Mononuclear cell (primary cell): ENCODE data around the gene C3orf49. TPM values are rescaled to one million over a fixed set of nuclear protein-coding genes. Genes with fewer than 3 reads are reported as not detected.

ENCODE experiments used
- H3K27me3 ChIP-seq: 2 replicates; pipeline ENCODE4 v1.6.0; 2011; ENCODE audit warnings: low read length, control low read depth; ENCODE audit not compliant: insufficient read depth
- H3K4me1 ChIP-seq: 2 replicates; pipeline ENCODE4 v1.5.1; 2011; ENCODE audit warnings: mild to moderate bottlenecking, low read length, control low read depth; ENCODE audit not compliant: insufficient read depth
- H3K4me3 ChIP-seq: 2 replicates; pipeline ENCODE4 v1.5.1; 2011; ENCODE audit warnings: mild to moderate bottlenecking, low read length, moderate library complexity
- H3K9me3 ChIP-seq: 2 replicates; pipeline ENCODE4 v1.5.1; 2011; ENCODE audit warnings: low read depth, mild to moderate bottlenecking, control low read depth, low read length
- total RNA-seq: library from RNA; depleted of rRNA; stranded (reverse); fragments of >200 nt; gene quantifications from one replicate; pipeline ENCODE4 v1.2.3, GENCODE V29; 2012

C3orf49 gene, protein sequence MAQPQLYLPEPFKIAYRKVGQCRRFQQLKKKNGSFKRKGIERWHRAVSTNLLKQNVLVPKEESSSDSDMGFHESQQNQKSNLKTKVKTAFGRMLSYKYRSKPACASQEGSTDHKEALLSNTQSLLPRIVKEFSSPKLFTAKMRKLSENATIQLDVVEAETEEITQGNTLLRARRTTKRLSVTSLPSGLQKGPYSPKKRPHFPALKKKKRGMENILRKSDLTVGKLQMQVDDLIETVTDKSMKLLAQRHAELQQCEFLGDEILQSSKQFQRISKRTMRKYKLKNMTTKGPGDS
- total RNA-seq = not detected

DNA sequence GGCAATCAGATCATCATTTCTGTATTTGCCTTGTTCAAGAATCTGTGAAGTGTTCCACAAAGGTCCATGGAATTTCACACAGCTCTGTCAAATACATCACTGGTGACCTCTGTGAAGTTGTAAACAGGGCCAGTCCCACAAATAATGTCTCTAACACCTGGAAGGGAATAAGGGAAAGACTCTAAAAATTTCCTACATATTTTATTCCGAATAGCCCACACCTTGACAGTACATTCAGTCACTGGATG is at the start of gene C3orf49:
TSS of gene C3orf49 (plus strand) at position 149 of the 248 bp plus-strand sequence. CDS start 173 bp downstream, outside the sequence.
- H3K4me3 ChIP-seq = no peak within 1 kb of the TSS
- no peaks in the 10 kb centered on the region for H3K27me3 ChIP-seq
- no peaks in the 10 kb centered on the region for H3K9me3 ChIP-seq
- no peaks in the 10 kb centered on the region for H3K4me1 ChIP-seq

DNA sequence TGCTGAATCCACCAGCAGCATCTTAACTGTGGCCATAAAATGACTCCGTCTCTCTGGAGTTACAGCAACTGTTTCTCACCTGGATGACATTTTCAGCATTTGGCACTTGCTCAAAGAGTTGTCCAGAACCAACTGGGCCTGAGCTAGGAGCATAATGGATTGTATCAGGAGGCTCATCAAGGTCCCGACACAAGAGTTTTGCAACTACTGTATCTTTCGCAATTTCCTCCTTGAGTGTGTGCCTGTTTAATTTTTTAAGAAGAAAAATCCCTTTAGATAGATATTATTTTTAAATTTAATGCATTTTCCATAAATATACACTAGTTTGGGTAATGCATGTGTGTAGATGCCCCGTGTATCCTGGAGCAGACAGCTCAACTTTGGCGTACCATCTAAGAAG is 44.3 kb upstream of the C3orf49 start:
- Histone ChIP-seq H3K9me3 (no peaks in the 10 kb centered on the region), H3K27me3 (no peaks in the 10 kb centered on the region), H3K4me3 (no peak overlapping the region), H3K4me1 (peaks cover 11% of the 10 kb centered on the region)

DNA sequence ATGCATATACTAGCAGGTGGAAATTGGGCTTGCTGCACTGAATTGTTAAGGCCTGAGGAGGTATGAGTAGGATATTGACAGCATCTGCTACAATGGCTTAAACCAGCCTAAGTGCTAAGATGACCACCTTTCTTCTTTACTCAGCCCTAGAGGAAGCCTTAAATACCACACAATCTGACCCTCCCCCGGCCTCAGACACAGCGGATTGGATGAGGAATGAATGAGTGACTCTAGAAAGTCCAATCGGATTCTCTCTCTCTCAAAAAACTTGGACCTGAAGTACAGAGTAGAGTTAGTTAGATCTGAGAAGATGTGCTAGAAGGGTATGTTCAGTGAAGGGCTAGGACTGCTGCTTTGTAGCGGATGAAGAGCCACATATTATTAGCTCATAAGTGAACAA is 39.9 kb upstream of the C3orf49 start:
- Histone ChIP-seq H3K4me1 (peaks cover 11% of the 10 kb centered on the region), H3K9me3 (no peaks in the 10 kb centered on the region), H3K4me3 (no peak overlapping the region), H3K27me3 (no peaks in the 10 kb centered on the region)

DNA sequence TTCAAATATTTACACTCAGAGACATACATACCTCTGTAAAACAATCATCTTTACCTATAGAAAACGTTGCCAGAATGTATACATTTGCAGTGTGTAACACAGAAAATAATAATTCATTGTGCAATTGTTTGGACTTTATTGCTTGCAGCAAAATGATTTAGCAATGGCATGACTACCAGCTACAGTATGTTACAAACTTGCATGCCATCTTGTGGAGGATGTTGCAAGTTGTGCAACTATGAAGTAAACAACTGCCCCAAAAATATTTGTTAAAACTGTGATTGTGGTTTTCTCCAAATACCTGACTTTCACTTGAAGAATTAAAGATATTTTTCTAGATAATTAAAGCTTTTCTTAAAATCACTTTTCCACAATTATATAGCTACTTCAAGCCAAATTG is 27.1 kb upstream of the C3orf49 start:
- Histone ChIP-seq H3K27me3 (no peaks in the 10 kb centered on the region), H3K9me3 (no peaks in the 10 kb centered on the region), H3K4me3 (no peak overlapping the region), H3K4me1 (no peaks in the 10 kb centered on the region)

DNA sequence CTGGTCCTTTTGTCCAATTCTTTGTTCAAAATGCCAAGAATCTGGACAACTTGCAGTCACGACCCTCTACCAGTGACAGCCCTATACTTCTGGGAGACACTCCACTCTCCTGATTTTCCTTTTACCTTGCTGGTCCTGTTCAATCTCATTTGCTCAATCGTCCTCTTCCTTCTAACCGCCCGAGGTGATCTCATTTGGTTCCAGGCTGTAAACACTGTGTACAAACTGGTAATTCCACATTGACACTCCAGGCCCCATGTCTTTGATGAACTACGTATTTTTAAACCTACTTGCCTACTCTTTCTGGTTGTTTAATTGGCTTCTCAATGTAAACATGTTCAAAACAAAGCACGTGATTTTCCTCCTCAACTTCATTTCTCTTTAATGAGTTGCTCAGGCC is 23.7 kb upstream of the C3orf49 start:
- Histone ChIP-seq H3K27me3 (no peaks in the 10 kb centered on the region), H3K9me3 (no peaks in the 10 kb centered on the region), H3K4me1 (no peaks in the 10 kb centered on the region), H3K4me3 (no peak overlapping the region)

DNA sequence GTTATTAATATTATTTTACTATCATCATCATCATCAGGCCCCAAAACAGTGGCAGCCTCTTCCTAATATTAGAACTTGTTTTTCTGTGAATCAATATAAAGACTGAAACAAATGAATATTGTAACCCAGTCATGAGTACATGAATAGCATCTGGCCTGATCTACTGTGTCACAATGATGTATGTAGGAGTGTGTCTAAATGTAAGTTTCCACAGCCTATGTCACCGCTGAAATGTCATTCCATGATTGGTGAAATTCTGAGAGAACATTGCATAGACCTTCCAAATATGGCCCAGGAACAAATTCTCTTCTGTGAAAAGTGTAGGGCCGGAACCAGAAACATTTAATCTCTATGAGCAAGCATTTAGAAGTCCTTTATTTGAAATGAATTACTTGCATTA is 20.6 kb upstream of the C3orf49 start:
- Histone ChIP-seq H3K4me3 (no peak overlapping the region), H3K9me3 (no peaks in the 10 kb centered on the region), H3K27me3 (no peaks in the 10 kb centered on the region), H3K4me1 (no peaks in the 10 kb centered on the region)

DNA sequence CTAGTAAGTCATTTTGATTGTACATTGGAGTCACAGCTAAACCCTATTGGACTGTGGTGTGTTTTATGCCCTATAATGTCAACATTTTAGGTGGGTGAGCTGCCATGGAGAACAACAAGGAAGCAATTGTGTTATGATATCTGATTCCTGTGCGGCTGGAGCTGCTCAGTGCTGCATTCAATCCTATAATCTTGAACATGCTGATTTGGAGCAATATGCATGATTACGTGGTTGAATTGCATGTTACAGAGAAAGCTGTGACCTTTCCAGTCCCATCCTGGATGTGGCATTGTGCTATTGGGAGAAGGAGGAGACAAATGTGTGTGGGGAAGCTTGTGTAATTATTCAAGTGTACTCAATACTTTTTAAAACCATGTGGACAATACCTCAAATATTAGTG is 20.1 kb upstream of the C3orf49 start:
- H3K4me3 ChIP-seq = no peak overlapping the region
- no peaks in the 10 kb centered on the region for H3K27me3 ChIP-seq
- no peaks in the 10 kb centered on the region for H3K4me1 ChIP-seq
- no peaks in the 10 kb centered on the region for H3K9me3 ChIP-seq

DNA sequence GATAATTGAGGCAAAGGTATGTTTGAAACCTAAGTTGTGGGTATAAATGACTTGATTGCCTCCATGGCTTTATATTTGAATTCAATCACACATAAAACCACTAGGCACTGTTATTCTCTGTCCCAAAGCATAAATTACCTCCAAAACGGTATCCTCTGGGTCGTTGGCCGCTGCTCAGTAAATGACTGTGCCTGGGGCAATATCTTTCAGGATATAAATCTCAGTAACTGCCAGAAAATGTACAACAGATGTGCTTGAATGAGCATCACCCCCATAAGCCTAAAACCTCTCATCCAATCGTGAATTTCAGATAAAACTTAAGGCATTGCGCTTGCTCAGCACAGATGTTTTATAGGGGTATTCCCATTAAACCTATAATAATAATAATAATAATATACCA is 19.0 kb upstream of the C3orf49 start:
- Histone ChIP-seq H3K27me3 (no peaks in the 10 kb centered on the region), H3K9me3 (no peaks in the 10 kb centered on the region), H3K4me3 (no peak overlapping the region), H3K4me1 (no peaks in the 10 kb centered on the region)

DNA sequence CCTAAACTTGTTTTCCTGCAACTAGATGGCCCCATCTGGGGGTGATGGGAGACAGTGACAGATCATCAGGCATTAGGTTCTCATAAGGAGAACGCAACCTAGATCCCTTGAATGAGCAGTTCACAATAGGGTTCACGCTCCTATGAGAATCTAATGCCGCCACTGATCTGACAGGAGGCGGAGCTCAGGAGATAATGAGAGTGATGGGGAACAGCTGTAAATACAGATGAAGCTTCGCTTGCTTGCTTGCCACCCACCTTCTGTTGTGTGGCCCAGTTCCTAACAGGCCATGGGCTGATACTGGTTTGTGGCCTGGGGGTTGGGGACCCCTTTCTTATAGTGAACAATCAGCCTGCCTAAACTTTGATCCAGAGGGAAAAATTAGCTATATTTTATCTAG is 15.2 kb upstream of the C3orf49 start:
- Histone ChIP-seq H3K9me3 (no peaks in the 10 kb centered on the region), H3K27me3 (no peaks in the 10 kb centered on the region), H3K4me3 (no peak overlapping the region), H3K4me1 (peaks cover 16% of the 10 kb centered on the region)

DNA sequence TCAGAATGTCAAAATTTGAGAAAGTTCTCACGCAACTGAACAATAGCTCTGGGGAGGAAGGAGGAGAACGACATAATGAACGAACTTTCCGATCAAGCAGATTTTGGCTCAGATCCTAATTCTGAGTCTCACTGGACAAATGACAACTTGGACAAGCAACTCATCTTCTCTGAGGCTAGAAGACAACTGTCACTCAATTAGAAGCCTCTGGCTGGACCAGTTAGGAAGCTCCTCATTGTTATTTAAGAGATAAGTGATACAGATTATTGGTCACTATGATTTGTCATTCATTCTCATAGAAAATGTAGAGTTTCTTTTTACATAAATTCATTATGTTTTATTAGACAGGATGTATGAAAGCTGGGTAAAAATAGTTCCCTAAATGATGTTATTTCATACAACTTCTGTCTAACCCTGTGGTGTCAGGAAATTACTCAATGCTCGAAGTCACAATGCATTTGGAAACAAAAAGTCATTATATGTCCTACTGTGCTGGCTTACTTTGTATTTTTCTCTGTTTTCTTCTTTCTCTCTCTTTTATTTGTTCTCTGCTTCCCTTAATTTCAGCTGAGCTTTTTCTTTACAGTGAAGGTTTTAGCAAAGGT is 11.0 kb upstream of the C3orf49 start:
- Histone ChIP-seq H3K4me3 (no peak overlapping the region), H3K4me1 (peaks cover 23% of the 10 kb centered on the region), H3K9me3 (no peaks in the 10 kb centered on the region)

DNA sequence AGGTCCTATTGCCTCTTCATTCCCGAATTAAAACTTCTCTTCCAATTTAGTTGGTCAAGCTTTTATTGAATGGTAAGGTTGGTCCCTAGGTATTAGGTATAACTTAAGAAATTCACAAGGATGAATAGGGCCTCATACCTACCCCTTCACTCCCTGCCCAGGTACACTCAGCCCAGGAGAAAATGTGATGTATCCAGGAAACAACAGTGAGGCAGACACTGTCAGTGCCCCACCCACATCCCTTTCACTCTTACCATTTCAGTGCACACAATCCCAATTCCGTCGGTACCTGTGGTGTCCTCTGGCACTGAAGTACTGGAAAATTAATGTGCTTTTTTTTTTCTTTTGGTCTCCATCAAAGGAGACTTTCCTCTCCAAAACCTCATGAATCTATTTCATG is 10.5 kb upstream of the C3orf49 start:
- Histone ChIP-seq H3K27me3 (no peaks in the 10 kb centered on the region), H3K9me3 (no peaks in the 10 kb centered on the region), H3K4me1 (peaks cover 23% of the 10 kb centered on the region), H3K4me3 (no peak overlapping the region)

More for the DNA sequence above, 11.0 kb upstream of the C3orf49 start:
- no peaks in the 10 kb centered on the region for H3K27me3 ChIP-seq

DNA sequence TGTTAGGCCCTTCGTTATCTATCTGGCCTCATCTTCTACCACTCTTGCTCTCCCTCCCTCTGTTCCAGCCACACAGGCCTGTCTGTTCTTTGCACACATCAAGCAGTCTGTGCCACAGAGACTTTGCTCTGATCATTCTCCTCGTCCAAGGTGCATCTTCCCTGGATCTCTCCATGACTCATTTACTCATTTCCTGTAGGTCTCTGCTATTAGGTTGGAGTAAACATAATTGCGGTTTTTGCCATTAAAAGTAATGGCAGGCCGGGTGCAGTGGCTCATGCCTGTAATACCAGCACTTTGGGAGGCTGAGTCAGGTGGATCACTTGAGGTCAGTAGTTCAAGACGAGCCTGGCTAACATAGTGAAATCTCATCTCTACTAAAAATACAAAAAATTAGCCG is 9.5 kb upstream of the C3orf49 start:
- Histone ChIP-seq H3K4me1 (peaks cover 23% of the 10 kb centered on the region), H3K9me3 (no peaks in the 10 kb centered on the region), H3K4me3 (no peak overlapping the region), H3K27me3 (no peaks in the 10 kb centered on the region)

DNA sequence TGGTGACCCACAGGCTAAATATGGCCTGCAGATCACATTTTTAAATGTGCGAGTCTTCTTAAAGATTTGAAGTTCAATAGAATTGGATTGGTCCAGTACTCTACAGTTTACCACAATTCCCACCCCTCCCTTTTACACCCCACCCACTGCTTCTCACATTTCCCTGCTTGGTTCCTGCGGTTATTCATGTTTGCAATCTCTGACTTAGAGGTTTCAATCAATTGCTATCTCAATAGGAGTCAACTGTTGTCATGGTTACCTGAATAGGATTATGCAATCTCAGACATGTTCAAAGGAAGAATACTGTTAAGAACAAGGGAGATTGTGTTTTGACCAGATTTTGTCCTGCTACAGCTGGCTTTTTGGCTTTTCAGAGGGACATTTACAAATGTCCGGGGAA is 4.9 kb upstream of the C3orf49 start:
- H3K9me3 ChIP-seq = no peaks in the 10 kb centered on the region
- H3K4me3 ChIP-seq = no peak overlapping the region
- peaks cover 4% of the 10 kb centered on the region for H3K4me1 ChIP-seq
- no peaks in the 10 kb centered on the region for H3K27me3 ChIP-seq

DNA sequence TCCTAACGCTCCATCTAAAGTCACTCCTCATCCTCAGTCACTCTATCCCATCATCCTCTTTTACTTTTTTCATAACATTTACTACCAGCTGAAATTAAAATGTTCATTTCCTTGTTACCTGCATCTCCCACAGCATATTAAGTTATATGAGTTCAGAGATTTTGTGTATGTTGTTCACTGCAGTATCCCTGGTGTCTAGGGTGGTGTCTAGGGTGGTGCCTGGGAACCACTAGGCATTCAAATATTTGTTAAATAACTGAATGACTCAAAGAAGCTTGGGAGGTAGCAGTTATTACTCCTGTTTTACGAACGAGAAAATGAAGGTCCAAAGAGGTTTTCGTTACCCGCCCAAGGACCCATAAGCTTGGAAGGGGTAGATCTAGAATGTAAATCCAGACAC is 1.9 kb upstream of the C3orf49 start:
- Histone ChIP-seq H3K27me3 (no peaks in the 10 kb centered on the region), H3K4me3 (no peak overlapping the region), H3K4me1 (no peaks in the 10 kb centered on the region), H3K9me3 (no peaks in the 10 kb centered on the region)

DNA sequence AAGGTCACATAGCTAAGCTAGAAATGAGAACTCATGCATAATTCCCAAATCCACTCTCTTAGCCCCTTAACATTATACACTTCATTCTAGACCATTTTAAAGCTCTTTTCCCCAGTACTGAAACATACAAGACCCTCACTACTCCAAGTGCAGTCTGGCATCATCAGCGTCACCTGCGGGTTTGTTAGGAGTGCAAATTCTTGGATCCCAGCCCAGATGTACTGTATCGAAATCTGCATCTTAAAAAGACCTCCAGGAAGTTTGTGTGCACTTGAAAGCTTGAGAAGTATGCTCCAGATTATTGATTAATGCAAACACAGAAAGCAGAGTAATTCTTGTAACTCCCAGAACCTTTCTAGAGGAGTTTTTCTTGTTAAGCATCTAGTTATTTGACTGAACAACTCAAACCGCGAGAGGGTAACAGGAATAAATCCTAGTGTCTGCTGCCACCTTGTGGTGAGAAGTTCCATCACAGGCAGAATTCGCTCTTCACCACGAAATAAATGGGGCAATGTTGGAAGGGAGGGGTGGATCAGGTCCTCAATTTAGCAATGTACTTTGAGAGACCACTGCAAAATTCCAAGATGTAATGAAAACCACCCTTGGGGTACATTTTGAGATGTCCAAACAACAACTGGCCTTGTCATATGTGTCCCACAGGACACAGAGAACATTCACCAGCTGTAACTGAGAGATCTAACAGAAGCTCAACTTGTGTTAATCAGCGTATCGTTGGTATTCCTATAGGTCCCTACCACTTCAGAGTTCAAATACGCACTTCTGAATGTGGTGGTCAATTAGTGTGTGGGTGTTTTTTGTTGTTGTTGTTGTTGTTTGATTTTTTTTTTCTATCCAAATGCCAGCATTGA is 583 bp upstream of the C3orf49 start:
- Histone ChIP-seq H3K27me3 (no peaks in the 10 kb centered on the region), H3K4me1 (no peaks in the 10 kb centered on the region), H3K4me3 (no peak overlapping the region), H3K9me3 (no peaks in the 10 kb centered on the region)
